Neuronal stem cell (in vitro differentiated cells): Measurements from ENCODE around the gene TRAPPC1.

Source experiments
- DNase-seq: peaks from one replicate; pipeline ENCODE4 v3.0.0-alpha.2; 2013; ENCODE audit warnings: low spot score
- H2AFZ ChIP-seq: one replicate; pipeline ENCODE4 v1.6.1; 2013; ENCODE audit warnings: mild to moderate bottlenecking, low read length, inconsistent platforms
- H2AK5ac ChIP-seq: 2 replicates; pipeline ENCODE4 v1.6.1; 2013; ENCODE audit warnings: low read depth, mild to moderate bottlenecking, inconsistent platforms, low read length, moderate library complexity, mixed read lengths
- H2BK120ac ChIP-seq: 2 replicates; pipeline ENCODE4 v1.6.1; 2013; ENCODE audit warnings: low read depth, mild to moderate bottlenecking, inconsistent platforms, low read length, moderate library complexity, mixed read lengths
- H2BK12ac ChIP-seq: one replicate; pipeline ENCODE4 v1.6.1; 2013; ENCODE audit warnings: low read length, inconsistent platforms
- H2BK15ac ChIP-seq: 2 replicates; pipeline ENCODE4 v1.6.1; 2013; ENCODE audit warnings: mild to moderate bottlenecking, low read length, inconsistent platforms, mixed read lengths
- H2BK5ac ChIP-seq: one replicate; pipeline ENCODE4 v1.6.1; 2013; ENCODE audit warnings: inconsistent platforms, mild to moderate bottlenecking, low read length, moderate library complexity
- H3K14ac ChIP-seq: one replicate; pipeline ENCODE4 v1.6.1; 2013; ENCODE audit warnings: low read length, inconsistent platforms
- H3K18ac ChIP-seq: 2 replicates; pipeline ENCODE4 v1.6.1; 2013; ENCODE audit warnings: low read length, inconsistent platforms
- H3K23ac ChIP-seq: 2 replicates; pipeline ENCODE4 v1.6.1; 2013; ENCODE audit warnings: low read depth, mild to moderate bottlenecking, mixed read lengths, low read length, inconsistent platforms; ENCODE audit not compliant: poor library complexity
- H3K27ac ChIP-seq: replicated peaks from 3 replicates; pipeline ENCODE4 v1.5.1; 2013; ENCODE audit warnings: low read length, inconsistent platforms
- H3K27me3 ChIP-seq, 3 experiments: 2 replicates each; pipeline ENCODE4 v1.6.1; 2013; ENCODE audit warnings: low read length in 3 of 3, mild to moderate bottlenecking in 2 of 3, inconsistent platforms in 1 of 3, low read depth in 1 of 3, mixed read lengths in 1 of 3, moderate library complexity in 1 of 3; ENCODE audit not compliant: control insufficient read depth in 3 of 3, insufficient read depth in 3 of 3
- H3K36me3 ChIP-seq, 2 donors: replicated peaks in 1 of 2; 2 replicates each; pipeline ENCODE4 v1.6.1; 2013; ENCODE audit warnings: low read length in 2 of 2; ENCODE audit not compliant: control insufficient read depth in 2 of 2, insufficient read depth in 2 of 2
- H3K4ac ChIP-seq: 2 replicates; pipeline ENCODE4 v1.6.1; 2013; ENCODE audit warnings: inconsistent platforms, mild to moderate bottlenecking, low read length, moderate library complexity
- H3K4me1 ChIP-seq, 2 donors: 1 replicate in 1 of 2; 2 replicates in 1 of 2; pipeline ENCODE4 v1.6.1; 2013; ENCODE audit warnings: low read length in 2 of 2, low read depth in 1 of 2; ENCODE audit not compliant: control insufficient read depth in 2 of 2, insufficient read depth in 1 of 2
- H3K4me2 ChIP-seq: one replicate; pipeline ENCODE4 v1.6.1; 2013; ENCODE audit warnings: mild to moderate bottlenecking, low read length, inconsistent platforms; ENCODE audit not compliant: insufficient read depth, poor library complexity, severe bottlenecking
- H3K4me3 ChIP-seq, 2 donors: 2 replicates each; pipeline ENCODE4 v1.5.1; 2013; ENCODE audit warnings: low read length in 2 of 2, mild to moderate bottlenecking in 2 of 2, inconsistent platforms in 1 of 2, moderate library complexity in 1 of 2
- H3K79me1 ChIP-seq: one replicate; pipeline ENCODE4 v1.6.1; 2013; ENCODE audit warnings: low read depth, mild to moderate bottlenecking, inconsistent platforms, low read length, moderate library complexity
- H3K9ac ChIP-seq: one replicate; pipeline ENCODE4 v1.6.1; 2013; ENCODE audit warnings: mild to moderate bottlenecking, low read depth, low read length, inconsistent platforms; ENCODE audit not compliant: poor library complexity
- H3K9me3 ChIP-seq, 2 donors: replicated peaks in 1 of 2; 2 replicates each; pipeline versions ENCODE3 to v1.6.1; 2013; ENCODE audit warnings: low read length in 2 of 2, mild to moderate bottlenecking in 2 of 2, inconsistent platforms in 1 of 2, low read depth in 1 of 2, mixed read lengths in 1 of 2, moderate library complexity in 1 of 2; ENCODE audit not compliant: control insufficient read depth in 2 of 2, insufficient read depth in 1 of 2
- H4K8ac ChIP-seq: one replicate; pipeline ENCODE4 v1.6.1; 2013; ENCODE audit warnings: low read depth, mild to moderate bottlenecking, inconsistent platforms, low read length, moderate library complexity
- H4K91ac ChIP-seq: one replicate; pipeline ENCODE4 v1.6.1; 2013; ENCODE audit warnings: low read length, low read depth, mild to moderate bottlenecking, inconsistent platforms; ENCODE audit not compliant: poor library complexity
- WGBS, 2 donors: extraction: QIAGEN DNeasy Blood & Tissue Kit; methylation state at CpG; one replicate each; pipeline ENCODE4 v1.1.7; 2013; ENCODE audit warnings: missing lambda C conversion rate in 2 of 2, mixed read lengths in 1 of 2; ENCODE audit not compliant: insufficient read length in 2 of 2, insufficient replicate concordance in 1 of 2; ENCODE audit errors: extremely low coverage in 2 of 2; 5-methylcytosine and 5-hydroxymethylcytosine counted together

TRAPPC1 gene

DNA sequence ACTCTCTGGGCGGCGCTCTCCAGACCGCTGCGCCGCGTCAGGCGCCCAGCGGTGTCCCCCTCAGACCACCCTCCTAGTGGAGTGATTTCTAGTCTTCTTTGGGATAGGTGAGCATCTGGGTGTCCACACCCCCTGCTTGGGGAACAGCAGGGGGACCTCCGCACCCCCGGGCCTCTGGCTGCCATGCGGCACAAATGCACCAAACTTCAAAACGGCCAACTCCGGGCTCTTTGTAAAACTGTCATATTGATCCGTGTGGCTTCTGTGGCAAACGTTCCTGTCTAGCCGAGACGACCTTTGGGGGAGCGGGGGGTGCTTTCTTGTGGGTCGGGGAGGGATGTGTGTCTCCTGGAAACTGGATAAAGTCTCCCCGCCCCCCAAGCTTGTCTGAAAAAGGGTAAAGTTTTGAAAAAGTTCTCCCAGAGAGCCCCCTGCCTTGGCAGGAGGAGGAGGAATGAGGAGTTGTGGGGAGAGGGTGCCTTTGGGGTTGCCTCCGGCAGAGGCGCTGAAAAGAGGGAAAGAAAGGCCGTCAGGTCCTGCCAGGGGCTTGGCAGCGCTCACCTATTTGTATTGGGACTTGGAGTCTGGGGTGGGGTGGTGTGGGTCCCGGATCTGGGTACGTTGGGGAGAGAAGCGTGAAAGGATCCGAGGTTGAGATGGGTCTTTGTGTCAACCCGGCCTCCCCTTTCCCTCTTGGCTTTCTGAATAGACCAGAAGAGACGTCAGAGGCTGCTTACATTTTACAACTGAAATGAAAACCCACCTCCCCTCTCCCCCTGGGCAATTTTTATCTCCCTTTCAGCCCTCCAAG lies 45.3 kb downstream of the TRAPPC1 start:
- DNase-seq, result peak; percentile 29
- Histone ChIP-seq H4K91ac (no peak overlapping the region), H3K23ac (no peak overlapping the region), H3K9ac (peak overlapping the region; percentile 18), H3K79me1 (no peaks in the 10 kb centered on the region), H3K18ac (peak overlapping the region; percentile 4), H3K4ac (no peak overlapping the region), H3K14ac (no peak overlapping the region), H2BK5ac (peak overlapping the region; percentile 96), H2BK15ac (no peak overlapping the region), H3K4me3 (peak overlapping the region; percentile 67 to 90), H2AK5ac (peak overlapping the region; percentile 11), H3K9me3 (no peaks in the 10 kb centered on the region), H3K36me3 (peaks cover 5 to 37% of the 10 kb centered on the region in 2 donors), H2AFZ (peak overlapping the region; percentile 84), H3K4me2 (peak overlapping the region; percentile 100), H3K4me1 (peaks cover 31 to 32% of the 10 kb centered on the region in 2 donors), H2BK120ac (no peak overlapping the region), H3K27me3 (peaks cover 0 to 3% (median 0%) of the 10 kb centered on the region in 3 experiments), H4K8ac (no peak overlapping the region), H2BK12ac (no peak overlapping the region), H3K27ac (no peak overlapping the region)
- WGBS, 2 donors, result no CpG with 5 or more reads among the region's 30 CpGs

DNA sequence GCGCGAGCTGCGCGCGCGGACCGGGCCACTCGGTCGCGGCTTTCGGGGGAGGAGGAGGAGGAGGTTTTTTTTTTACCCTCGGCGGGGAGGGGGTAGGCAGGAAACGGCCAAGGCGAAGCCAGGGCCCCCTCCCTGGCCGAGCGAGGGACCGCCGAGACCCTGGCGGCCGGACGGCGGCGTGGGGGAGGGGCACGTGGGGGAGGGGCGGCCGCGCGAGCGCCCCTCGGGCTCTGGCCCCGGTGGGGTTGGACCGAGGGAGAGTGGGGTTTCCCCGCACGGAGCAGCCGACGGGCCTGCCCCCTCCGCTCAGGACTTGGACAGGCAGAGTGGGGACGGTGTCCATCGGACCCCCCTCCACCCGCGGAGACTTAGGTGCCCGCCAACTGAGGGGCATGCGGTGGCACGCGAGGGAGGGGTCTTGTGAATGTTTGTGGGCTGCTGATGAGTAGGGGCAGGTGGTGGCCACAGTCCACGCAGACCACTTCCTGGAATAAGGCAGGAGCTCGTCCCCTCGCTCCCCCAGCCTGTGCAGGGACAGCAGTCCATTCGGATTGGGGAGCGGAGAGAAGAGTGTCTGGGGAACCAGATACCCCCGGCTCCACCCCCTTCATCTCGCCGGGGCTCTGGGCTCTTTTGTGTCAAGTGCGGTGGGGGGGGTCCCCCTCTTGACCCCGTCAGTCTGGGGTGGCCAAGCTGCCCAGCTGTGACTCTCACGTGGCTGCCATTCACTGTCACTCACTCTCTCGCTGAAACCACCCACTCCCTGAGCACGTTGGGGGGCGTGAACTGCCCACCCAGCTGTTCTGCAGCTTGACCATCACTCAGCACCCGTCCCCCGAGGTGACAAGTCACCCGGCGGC lies 46.1 kb downstream of the TRAPPC1 start:
- H4K8ac ChIP-seq, result no peak overlapping the region
- H2AK5ac ChIP-seq, result peak overlapping the region; percentile 79
- peaks cover 31 to 32% of the 10 kb centered on the region in 2 donors for H3K4me1 ChIP-seq
- H3K79me1 ChIP-seq, result no peaks in the 10 kb centered on the region
- peak overlapping the region; percentile 98 for H3K23ac ChIP-seq
- H3K18ac ChIP-seq, result peak overlapping the region; percentile 99
- H3K4me3 ChIP-seq, result peak overlapping the region; percentile 67 to 90
- no CpG with 5 or more reads among the region's 64 CpGs for WGBS, 2 donors
- no peaks in the 10 kb centered on the region for H3K9me3 ChIP-seq
- H3K4ac ChIP-seq, result peak overlapping the region; percentile 67
- H3K14ac ChIP-seq, result peak overlapping the region; percentile 92
- peak overlapping the region; percentile 73 for H2BK15ac ChIP-seq
- peaks cover 4 to 37% of the 10 kb centered on the region in 2 donors for H3K36me3 ChIP-seq
- H3K27ac ChIP-seq, result no peak overlapping the region
- peak; percentile 70 for DNase-seq
- no peak overlapping the region for H4K91ac ChIP-seq
- peak overlapping the region; percentile 100 for H3K4me2 ChIP-seq
- H2BK120ac ChIP-seq, result no peak overlapping the region
- H2BK5ac ChIP-seq, result peak overlapping the region; percentile 96
- peak overlapping the region; percentile 84 for H2AFZ ChIP-seq
- H2BK12ac ChIP-seq, result peak overlapping the region; percentile 96
- H3K9ac ChIP-seq, result peak overlapping the region; percentile 98
- H3K27me3 ChIP-seq, result peaks cover 0 to 3% (median 0%) of the 10 kb centered on the region in 3 experiments

DNA sequence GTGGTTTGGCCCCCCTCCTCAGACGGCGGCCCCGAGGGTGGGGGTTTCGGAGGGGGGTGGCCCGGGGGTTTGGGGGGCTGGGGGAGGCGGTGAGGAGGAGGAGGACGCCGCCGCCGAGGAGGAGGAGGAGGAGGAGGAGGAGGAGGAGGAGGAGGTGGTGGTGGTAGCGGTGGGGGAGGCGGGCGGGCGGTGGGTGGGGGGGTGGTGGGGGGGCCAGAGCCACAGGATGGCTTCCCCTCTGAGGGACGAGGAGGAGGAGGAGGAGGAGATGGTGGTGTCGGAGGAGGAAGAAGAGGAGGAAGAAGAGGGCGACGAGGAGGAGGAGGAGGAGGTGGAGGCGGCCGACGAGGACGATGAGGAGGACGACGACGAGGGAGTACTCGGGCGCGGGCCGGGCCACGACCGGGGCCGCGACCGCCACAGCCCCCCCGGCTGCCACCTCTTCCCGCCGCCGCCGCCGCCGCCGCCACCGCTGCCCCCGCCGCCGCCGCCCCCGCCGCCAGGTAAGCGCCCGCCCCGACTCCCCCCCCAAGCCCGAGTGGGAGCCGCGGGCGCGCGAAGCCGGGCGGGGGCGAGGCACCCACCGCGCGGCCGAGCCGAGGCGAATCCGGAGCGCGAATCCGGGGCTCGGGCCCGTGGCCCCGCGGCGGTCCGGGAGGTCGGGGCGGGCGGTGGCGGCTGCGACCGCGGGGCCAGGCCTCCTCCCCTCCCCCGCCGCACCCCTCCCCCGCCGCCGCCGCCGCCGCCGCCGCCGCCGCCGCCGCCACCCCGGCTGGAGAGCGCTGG lies 47.0 kb downstream of the TRAPPC1 start:
- Histone ChIP-seq H2BK12ac (no peak overlapping the region), H3K18ac (peak overlapping the region; percentile 99), H3K27ac (no peak overlapping the region), H3K9ac (peak overlapping the region; percentile 46), H3K4ac (no peak overlapping the region), H3K9me3 (no peaks in the 10 kb centered on the region), H4K8ac (no peak overlapping the region), H2BK5ac (no peak overlapping the region), H2AFZ (peak overlapping the region; percentile 84), H3K27me3 (peaks cover 0 to 3% (median 0%) of the 10 kb centered on the region in 3 experiments), H3K4me3 (peak overlapping the region; percentile 67 to 90), H3K4me1 (peaks cover 28 to 31% of the 10 kb centered on the region in 2 donors), H3K36me3 (peaks cover 5 to 38% of the 10 kb centered on the region in 2 donors), H3K4me2 (peak overlapping the region; percentile 100), H4K91ac (no peak overlapping the region), H3K79me1 (no peaks in the 10 kb centered on the region), H2BK120ac (no peak overlapping the region), H3K23ac (no peak overlapping the region), H2AK5ac (no peak overlapping the region), H3K14ac (no peak overlapping the region), H2BK15ac (peak overlapping the region; percentile 42)
- DNase-seq, result no peak
- no CpG with 5 or more reads among the region's 100 CpGs for WGBS, 2 donors
